Lower leg skin (tissue), 3 donors: ENCODE measurements around the gene TSTD1.

ENCODE experiments used
- POLR2A ChIP-seq, 2 donors: fragments of 450-650 bp; IDR thresholded peaks; one replicate each; pipeline ENCODE4 v1.6.1; 2016 to 2017; ENCODE audit warnings: antibody characterized with exemption in 2 of 2, mild to moderate bottlenecking in 1 of 2, moderate library complexity in 1 of 2
- TF ChIP-seq, protein P1 (sequence below), 3 donors: fragments of 450-650 bp; IDR thresholded peaks; one replicate each; pipeline ENCODE4 v1.5.1; 2016; ENCODE audit warnings: antibody characterized with exemption in 3 of 3, mild to moderate bottlenecking in 3 of 3, moderate library complexity in 2 of 3

GRCh38 chr1:161045736-161046604 is 7.2 kb upstream of the TSTD1 start, which contains the start of gene USF1:
- TF ChIP-seq, protein P1, sequence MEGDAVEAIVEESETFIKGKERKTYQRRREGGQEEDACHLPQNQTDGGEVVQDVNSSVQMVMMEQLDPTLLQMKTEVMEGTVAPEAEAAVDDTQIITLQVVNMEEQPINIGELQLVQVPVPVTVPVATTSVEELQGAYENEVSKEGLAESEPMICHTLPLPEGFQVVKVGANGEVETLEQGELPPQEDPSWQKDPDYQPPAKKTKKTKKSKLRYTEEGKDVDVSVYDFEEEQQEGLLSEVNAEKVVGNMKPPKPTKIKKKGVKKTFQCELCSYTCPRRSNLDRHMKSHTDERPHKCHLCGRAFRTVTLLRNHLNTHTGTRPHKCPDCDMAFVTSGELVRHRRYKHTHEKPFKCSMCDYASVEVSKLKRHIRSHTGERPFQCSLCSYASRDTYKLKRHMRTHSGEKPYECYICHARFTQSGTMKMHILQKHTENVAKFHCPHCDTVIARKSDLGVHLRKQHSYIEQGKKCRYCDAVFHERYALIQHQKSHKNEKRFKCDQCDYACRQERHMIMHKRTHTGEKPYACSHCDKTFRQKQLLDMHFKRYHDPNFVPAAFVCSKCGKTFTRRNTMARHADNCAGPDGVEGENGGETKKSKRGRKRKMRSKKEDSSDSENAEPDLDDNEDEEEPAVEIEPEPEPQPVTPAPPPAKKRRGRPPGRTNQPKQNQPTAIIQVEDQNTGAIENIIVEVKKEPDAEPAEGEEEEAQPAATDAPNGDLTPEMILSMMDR (IDR thresholded peaks at IDR 0.05) = no peak
- TF ChIP-seq POLR2A (IDR thresholded peaks at IDR 0.05) = peak in 1 of 2 donors; percentile 59
